IMR-90 (cell line): ENCODE data around the gene SORL1. TPM values are rescaled to one million over a fixed set of nuclear protein-coding genes. Genes with fewer than 3 reads are reported as not detected.
"Not testable (repeated sequence)": the region's sequence is repeated elsewhere in the genome, so short reads cannot be mapped to it uniquely, and the experiment has no call there.

Experiments
- ATAC-seq: fragments of 200-7000 bp; cut with Tn5 transposase; 2 replicates; pipeline ENCODE4 v1.9.1; 2020; ENCODE audit warnings: low read depth, mild to moderate bottlenecking, moderate library complexity
- BruUV-seq: library from RNA; stranded (reverse); fragments of 400-500 nt; replicated peaks from 2 replicates; lab custom pipeline; 2021; lab: Mats Ljungman, UMichigan
- CTCF ChIA-PET: fragments of 300-600 bp; formaldehyde crosslinking; extraction: SDS; loops from one replicate; lab custom pipeline; 2021; ENCODE audit warnings: antibody characterized with exemption; lab: Yijun Ruan, JAX
- POLR2A ChIA-PET: fragments of 300-600 bp; sonication (Branson Sonifier 250); formaldehyde crosslinking; loops from one replicate; lab custom pipeline; 2022; ENCODE audit warnings: antibody characterized with exemption; ENCODE audit not compliant: unreplicated experiment; lab: Charles Lee
- DNase-seq: peaks from one replicate; pipeline ENCODE4 v3.0.0; 2013
- H2AFZ ChIP-seq: replicated peaks from 2 replicates; pipeline ENCODE3; 2013; ENCODE audit warnings: low read length, mild to moderate bottlenecking; ENCODE audit not compliant: poor library complexity
- H2AK5ac ChIP-seq: 2 replicates; pipeline ENCODE4 v1.6.1; 2013; ENCODE audit warnings: low read depth, low read length, inconsistent platforms
- H2AK9ac ChIP-seq: replicated peaks from 2 replicates; pipeline ENCODE3; 2013; ENCODE audit warnings: mild to moderate bottlenecking, low read depth, low read length, moderate library complexity; ENCODE audit not compliant: poor library complexity
- H2BK120ac ChIP-seq: 2 replicates; pipeline ENCODE4 v1.6.1; 2013; ENCODE audit warnings: low read depth, low read length, inconsistent platforms
- H2BK15ac ChIP-seq: 3 replicates; pipeline ENCODE4 v1.6.1; 2013; ENCODE audit warnings: low read depth, low read length, inconsistent platforms
- H2BK20ac ChIP-seq: 2 replicates; pipeline ENCODE4 v1.6.1; 2013; ENCODE audit warnings: low read depth, mild to moderate bottlenecking, inconsistent platforms, low read length, moderate library complexity
- H2BK5ac ChIP-seq: 2 replicates; pipeline ENCODE4 v1.6.1; 2013; ENCODE audit warnings: mild to moderate bottlenecking, low read depth, low read length, inconsistent platforms; ENCODE audit not compliant: poor library complexity, severe bottlenecking
- H3K14ac ChIP-seq: replicated peaks from 2 replicates; pipeline ENCODE4 v1.6.1; 2013; ENCODE audit warnings: low read depth, low read length, inconsistent platforms
- H3K18ac ChIP-seq: 2 replicates; pipeline ENCODE4 v1.6.1; 2013; ENCODE audit warnings: low read depth, low read length, control low read depth
- H3K23ac ChIP-seq: 2 replicates; pipeline ENCODE4 v1.6.1; 2013; ENCODE audit warnings: low read depth, low read length, inconsistent platforms
- H3K27ac ChIP-seq: 2 replicates; pipeline ENCODE4 v1.5.1; 2013; ENCODE audit warnings: mild to moderate bottlenecking, control low read depth, low read length; ENCODE audit not compliant: insufficient read depth
- H3K27me3 ChIP-seq: 2 replicates; pipeline ENCODE4 v1.6.1; 2013; ENCODE audit warnings: low read length; ENCODE audit not compliant: control insufficient read depth, insufficient read depth
- H3K36me3 ChIP-seq: 2 replicates; pipeline ENCODE4 v1.6.1; 2013; ENCODE audit warnings: low read length, mixed read lengths; ENCODE audit not compliant: control insufficient read depth, insufficient read depth
- H3K4ac ChIP-seq: 2 replicates; pipeline ENCODE4 v1.6.1; 2013; ENCODE audit warnings: low read depth, low read length, inconsistent platforms
- H3K4me1 ChIP-seq: 2 replicates; pipeline ENCODE4 v1.6.1; 2013; ENCODE audit warnings: low read length, mixed read lengths; ENCODE audit not compliant: control insufficient read depth, insufficient read depth
- H3K4me2 ChIP-seq: 2 replicates; pipeline ENCODE4 v1.6.1; 2013; ENCODE audit warnings: low read depth, mild to moderate bottlenecking, control low read depth, low read length, moderate library complexity
- H3K4me3 ChIP-seq: 2 replicates; pipeline ENCODE4 v1.5.1; 2013; ENCODE audit warnings: low read depth, mild to moderate bottlenecking, control low read depth, low read length, moderate library complexity; ENCODE audit not compliant: insufficient read depth
- H3K56ac ChIP-seq: 2 replicates; pipeline ENCODE4 v1.6.1; 2013; ENCODE audit warnings: low read length, inconsistent platforms; ENCODE audit not compliant: insufficient read depth; ENCODE audit errors: extremely low read depth
- H3K79me1 ChIP-seq, 2 experiments: 2 replicates each; pipeline ENCODE4 v1.6.1; 2013; ENCODE audit warnings: low read length in 2 of 2, inconsistent platforms in 1 of 2, low read depth in 1 of 2
- H3K9ac ChIP-seq: 2 replicates; pipeline ENCODE4 v1.6.1; 2013; ENCODE audit warnings: low read depth, low read length, control low read depth
- H3K9me1 ChIP-seq: 2 replicates; pipeline ENCODE4 v1.6.1; 2013; ENCODE audit warnings: low read length, inconsistent platforms; ENCODE audit not compliant: insufficient read depth
- H3K9me3 ChIP-seq: 2 replicates; pipeline ENCODE4 v1.6.1; 2013; ENCODE audit warnings: low read length; ENCODE audit not compliant: control insufficient read depth, insufficient read depth
- H4K20me1 ChIP-seq: 2 replicates; pipeline ENCODE4 v1.6.1; 2013; ENCODE audit warnings: low read length, inconsistent platforms; ENCODE audit not compliant: insufficient read depth
- H4K5ac ChIP-seq: 2 replicates; pipeline ENCODE4 v1.6.1; 2013; ENCODE audit warnings: mild to moderate bottlenecking, low read depth, low read length, control low read depth
- H4K8ac ChIP-seq, 2 experiments: 2 replicates each; pipeline ENCODE4 v1.6.1; 2013; ENCODE audit warnings: low read depth in 2 of 2, low read length in 2 of 2, control low read depth in 1 of 2, inconsistent platforms in 1 of 2
- H4K91ac ChIP-seq: 2 replicates; pipeline ENCODE4 v1.6.1; 2013; ENCODE audit warnings: low read depth, low read length, inconsistent platforms; ENCODE audit not compliant: insufficient read depth
- WGBS, 2 experiments: methylation state at CpG; one replicate each; pipeline versions ENCODE4 v1.1.5 to v1.1.7; 2013; ENCODE audit warnings: missing lambda C conversion rate in 2 of 2; ENCODE audit not compliant: insufficient read length in 1 of 2; ENCODE audit errors: extremely low coverage in 2 of 2; 5-methylcytosine and 5-hydroxymethylcytosine counted together
- dilution Hi-C: fragments of 300-500 bp; cut with HindIII; formaldehyde crosslinking; loops from one replicate; pipeline ENCODE4 v1.14.3; 2018; ENCODE audit warnings: low sequenced_read_pairs; ENCODE audit not compliant: unreplicated experiment
- in situ Hi-C: fragments of 300-500 bp; cut with MboI; formaldehyde crosslinking; loops from 3 replicates; pipeline ENCODE4 v1.14.3; 2019; ENCODE audit warnings: low sequenced_read_pairs, inconsistent platforms, mixed read lengths
- intact Hi-C: fragments of 100-400 bp; cut with micrococcal nuclease; formaldehyde crosslinking; loops from 2 replicates; pipeline ENCODE4 v1.10.0; 2022
- polyA plus RNA-seq, 3 experiments: library from polyadenylated mRNA; depleted of rRNA; stranded (reverse); fragments of >200 nt; gene quantifications; 2 replicates each; pipeline ENCODE4 v1.2.3, GENCODE V29; 2012; ENCODE audit warnings: low replicate concordance in 1 of 3
- total RNA-seq: library from RNA; depleted of rRNA; stranded (reverse); fragments of >200 nt; gene quantifications from 2 replicates; pipeline ENCODE4 v1.2.3, GENCODE V29; 2012

Gene SORL1
- total and polyA plus RNA-seq, 2 of the 4 experiments (the other 2 are of a cell fraction), result 1.0 to 2.0 TPM

DNA sequence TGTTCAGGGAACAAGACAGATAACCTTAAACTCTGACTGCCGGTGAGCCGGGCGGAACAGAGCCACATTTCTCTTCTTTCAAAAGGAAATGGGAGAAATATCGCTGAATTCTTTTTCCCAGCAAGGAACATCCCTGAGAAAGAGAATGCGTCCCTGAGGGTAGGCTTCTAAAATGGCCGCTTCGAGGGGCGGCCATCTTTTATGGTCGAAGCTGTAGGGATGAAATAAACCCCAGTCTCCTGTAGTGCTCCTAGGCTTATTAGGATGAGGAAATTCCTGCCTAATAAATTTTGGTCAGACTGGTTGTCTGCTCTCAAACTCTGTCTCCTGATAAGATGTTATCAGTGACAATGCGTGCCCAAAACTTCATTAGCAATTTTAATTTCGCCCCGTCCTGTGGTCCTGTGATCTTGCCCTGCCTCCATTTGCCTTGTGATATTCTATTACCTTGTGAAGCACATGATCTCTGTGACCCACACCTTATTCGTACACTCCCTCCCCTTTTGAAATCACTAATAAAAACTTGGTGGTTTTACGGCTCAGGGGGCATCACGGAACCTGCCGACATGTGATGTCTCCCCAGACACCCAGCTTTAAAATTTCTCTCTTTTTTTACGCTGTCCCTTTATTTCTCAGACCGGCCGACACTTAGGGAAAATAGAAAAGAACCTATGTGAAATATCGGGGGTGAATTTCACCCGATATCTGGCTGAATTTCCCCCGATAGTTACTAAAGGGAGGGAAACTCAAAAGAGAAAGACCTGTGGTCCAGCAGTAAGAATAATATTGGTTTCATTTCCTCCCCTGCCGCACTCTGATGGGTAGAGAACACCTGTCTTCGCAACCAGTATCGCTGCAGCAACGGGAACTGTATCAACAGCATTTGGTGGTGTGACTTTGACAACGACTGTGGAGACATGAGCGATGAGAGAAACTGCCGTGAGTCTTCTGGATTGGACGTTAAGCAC lies 117.5 kb downstream of the SORL1 start:
- H2BK20ac ChIP-seq, H4K91ac ChIP-seq, H2AK9ac ChIP-seq, BruUV-seq, H4K20me1 ChIP-seq, dilution Hi-C loops, DNase-seq, H3K27ac ChIP-seq, H3K23ac ChIP-seq, ATAC-seq, H3K9ac ChIP-seq, H3K79me1 ChIP-seq, H2AFZ ChIP-seq, H2BK5ac ChIP-seq, H3K4me2 ChIP-seq, H2BK15ac ChIP-seq, H3K27me3 ChIP-seq, H3K18ac ChIP-seq, H3K14ac ChIP-seq, H3K4me3 ChIP-seq, POLR2A ChIA-PET, H3K9me1 ChIP-seq, H3K56ac ChIP-seq, H3K4me1 ChIP-seq, H4K5ac ChIP-seq, H4K8ac ChIP-seq, H3K4ac ChIP-seq, H3K36me3 ChIP-seq, H2AK5ac ChIP-seq, H2BK120ac ChIP-seq, H3K9me3 ChIP-seq, intact Hi-C loops, in situ Hi-C loops: not testable (repeated sequence)
- CTCF ChIA-PET, result interaction anchor here (0.5 kb wide), 1 partner anchor 51 kb away, joined by 7 read pairs; no protein-coding TSS in a partner anchor
- WGBS, 2 experiments, result 94% methylated on average over 12 of the region's 30 CpGs; no CpG with 5 or more reads in 1 of the 2 experiments
